HG02623 (cell line): ENCODE results near the gene CST4.
"Not testable (repeated sequence)": the region's sequence is repeated elsewhere in the genome, so short reads cannot be mapped to it uniquely, and the experiment has no call there.

Experiments
- ATAC-seq: cut with Tn5 transposase; IDR thresholded peaks from one replicate; pipeline ENCODE4 v1.9.1; 2021; ENCODE audit warnings: moderate library complexity; ENCODE audit not compliant: unreplicated experiment

CST4 gene

GRCh38 chr20:23662276-23662870 is 26.5 kb downstream of the CST4 start:
- no peak for ATAC-seq

DNA sequence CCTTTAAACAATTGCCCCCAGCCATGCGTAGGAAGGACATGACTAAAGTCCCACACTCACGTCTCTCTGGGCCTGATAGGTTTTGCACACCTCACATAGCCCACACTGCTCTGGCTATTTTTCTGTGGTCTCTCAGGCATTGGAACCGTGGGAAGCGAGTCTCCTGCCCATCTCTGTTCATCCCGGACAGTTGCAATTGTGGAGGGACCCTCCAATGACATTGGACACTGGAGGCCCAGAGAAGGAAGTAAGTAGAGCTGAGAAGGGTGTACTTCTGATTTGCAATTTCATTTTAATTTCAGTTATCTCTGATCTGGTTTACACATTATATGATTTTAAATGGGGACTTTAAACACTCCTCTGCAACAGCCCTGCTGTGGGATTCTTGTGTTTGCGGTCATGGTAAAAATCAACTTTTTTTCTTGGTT is 27.8 kb downstream of the CST4 start:
- no peak for ATAC-seq

DNA sequence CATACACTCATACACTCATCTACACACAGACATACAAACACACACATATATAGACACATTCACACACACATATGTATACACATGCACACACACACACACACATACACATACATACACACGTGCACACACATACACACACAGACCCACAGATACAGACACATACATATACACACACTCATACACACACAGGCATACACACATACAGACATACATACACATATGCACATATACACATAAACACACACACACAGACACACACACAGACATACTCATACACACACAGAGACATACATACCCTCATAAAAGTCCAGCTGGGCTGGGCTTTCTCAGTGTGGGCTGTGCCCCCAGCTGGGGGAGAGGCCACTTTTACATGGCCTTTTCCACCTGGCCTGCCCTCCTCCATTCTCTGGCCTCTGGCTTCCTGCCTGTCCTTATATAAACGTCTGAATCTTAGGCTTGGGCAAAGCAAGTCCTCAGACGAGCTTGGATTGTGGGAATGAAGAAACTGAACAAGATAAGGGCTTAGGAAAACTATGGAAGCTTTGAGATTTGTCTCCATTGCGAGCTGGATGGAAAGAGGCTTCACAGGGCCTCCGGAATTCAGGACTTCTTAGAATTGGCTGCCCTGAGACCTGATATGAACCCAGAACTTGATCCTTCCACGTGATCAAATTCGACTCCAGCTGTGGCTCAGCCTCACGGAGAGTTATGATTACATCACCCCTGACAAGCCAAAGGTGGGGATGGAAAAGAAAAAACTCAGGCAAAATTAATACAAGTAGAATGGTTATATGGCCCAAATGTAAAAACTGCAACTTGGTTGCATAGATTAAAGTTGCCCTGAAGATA is 28.6 kb downstream of the CST4 start:
- no peak for ATAC-seq

DNA sequence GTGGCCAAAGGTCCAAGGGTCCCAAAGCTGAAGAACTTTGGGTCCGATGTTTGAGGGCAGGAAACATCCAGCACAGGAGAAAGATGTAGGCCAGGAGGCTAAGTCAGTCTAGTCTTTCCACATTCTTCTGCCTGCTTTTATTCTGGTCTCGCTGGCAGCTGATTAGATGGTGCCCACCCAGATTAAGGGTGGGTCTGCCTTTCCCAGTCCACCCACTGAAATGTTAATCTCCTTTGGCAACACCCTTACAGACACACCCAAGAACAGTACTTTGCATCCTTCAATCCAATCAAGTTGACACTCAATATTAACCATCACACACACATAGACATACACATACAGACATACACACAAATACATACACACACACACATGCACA is 29.2 kb downstream of the CST4 start:
- ATAC-seq, result not testable (repeated sequence)

DNA sequence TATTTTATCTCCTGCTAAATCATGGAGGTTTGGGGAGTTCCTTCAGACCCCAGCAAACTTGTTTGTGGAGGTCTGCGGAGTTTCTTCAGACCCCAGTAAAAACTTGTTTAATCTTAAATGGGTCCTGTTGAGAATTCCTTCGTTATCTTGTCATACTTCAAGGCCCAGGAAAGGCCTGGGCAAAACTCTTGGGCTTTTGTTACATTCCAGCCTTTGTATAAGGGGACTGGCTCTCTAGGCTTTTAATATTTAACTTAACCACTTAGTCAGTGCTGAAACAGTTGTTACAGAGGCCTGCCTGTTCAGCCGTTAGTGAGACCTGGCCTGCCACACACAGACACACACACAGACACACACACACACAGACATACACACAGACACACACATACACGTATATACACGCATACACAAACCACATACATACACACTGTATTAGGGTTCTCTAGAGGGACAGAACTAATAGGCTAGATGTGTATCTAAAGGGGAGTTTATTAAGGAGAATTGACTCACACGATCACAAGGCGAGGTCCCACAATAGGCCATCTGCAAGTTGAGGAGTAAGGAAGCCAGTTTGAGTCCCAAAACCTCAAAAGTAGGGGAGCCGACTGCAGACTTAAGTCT is 29.7 kb downstream of the CST4 start:
- ATAC-seq, result no peak

- ATAC-seq, result no peak
Observed at GRCh38 chr20:23658336-23658735, 30.5 kb downstream of the CST4 start.

- ATAC-seq, result no peak
Observed at GRCh38 chr20:23657202-23657601, 31.6 kb downstream of the CST4 start.

DNA sequence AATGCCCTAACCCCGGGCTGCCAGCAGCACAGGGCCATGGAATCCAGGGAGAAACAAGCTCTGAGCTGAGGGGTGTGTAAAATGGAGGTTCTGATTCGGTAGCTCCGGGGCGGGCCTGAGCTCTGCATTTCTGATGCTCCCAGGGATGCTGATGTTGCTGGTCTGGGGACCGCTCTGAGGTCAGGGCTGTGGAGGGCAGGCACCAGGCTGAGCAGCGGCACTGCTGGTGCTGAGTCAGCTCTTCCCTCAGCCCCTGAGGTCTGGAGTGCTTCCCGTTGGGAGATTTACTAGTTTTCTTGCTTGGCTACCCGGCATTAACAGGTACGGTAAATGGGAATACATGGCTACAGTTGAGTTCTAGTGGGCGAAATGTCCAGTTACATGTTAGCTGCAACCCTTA is 32.5 kb downstream of the CST4 start:
- no peak for ATAC-seq

DNA sequence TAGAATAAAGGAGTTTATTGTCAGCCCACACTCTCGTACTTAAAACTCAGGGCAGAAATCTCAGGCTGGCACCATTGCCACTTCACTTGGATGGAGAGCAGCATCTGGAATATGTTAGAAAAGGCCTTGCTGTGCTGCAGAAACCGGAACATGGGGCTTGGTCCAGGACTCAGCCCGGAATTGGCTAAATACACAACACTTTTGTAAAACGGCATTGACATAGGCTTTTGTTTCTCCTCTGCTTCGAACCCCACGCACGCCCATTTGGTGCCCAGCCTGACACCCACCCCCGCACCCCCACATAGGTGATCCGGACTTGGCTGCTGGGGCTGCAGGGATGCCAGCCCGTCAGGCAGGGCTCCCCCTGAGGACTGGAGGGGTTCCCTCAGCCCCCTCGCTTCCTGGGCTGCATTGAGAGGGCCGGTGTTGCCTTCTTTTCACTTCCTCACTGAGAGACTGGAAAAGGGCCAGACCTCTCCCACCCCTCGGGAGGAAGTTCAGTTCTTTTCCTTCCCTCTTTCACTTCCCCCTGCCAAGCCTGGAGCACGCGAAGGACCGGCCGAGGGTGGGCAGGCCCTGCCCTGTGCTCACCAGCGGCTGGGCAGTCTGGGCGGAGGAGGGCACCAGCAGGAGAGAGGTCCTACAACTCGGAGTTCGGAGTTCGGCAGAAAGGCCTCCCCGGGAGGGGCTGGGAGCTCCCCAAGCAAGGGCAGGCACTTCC is 33.2 kb downstream of the CST4 start:
- ATAC-seq, result no peak

DNA sequence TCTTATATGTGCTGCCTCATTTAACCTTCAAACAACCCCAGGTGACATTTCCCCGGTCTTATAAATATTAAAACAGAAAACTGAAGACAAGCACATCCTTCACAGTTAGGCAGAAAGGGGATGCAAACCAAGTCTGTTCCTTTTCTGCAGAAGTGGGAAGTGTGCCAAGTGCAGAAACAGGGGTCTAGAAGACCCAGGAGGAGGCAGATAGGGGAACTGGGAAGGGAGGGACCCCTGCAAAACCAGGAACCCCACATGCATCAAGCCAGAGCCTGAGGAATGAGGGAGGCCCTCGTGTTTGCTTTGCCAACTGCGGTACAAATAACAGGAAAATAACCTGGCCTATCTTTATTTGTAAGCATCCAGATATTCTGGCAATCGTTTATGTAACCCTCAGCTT is 34.1 kb downstream of the CST4 start:
- ATAC-seq, result no peak

GRCh38 chr20:23654000-23654399 is 34.8 kb downstream of the CST4 start:
- ATAC-seq, result no peak

- no peak for ATAC-seq
Observed at GRCh38 chr20:23653400-23653938, 35.4 kb downstream of the CST4 start.

DNA sequence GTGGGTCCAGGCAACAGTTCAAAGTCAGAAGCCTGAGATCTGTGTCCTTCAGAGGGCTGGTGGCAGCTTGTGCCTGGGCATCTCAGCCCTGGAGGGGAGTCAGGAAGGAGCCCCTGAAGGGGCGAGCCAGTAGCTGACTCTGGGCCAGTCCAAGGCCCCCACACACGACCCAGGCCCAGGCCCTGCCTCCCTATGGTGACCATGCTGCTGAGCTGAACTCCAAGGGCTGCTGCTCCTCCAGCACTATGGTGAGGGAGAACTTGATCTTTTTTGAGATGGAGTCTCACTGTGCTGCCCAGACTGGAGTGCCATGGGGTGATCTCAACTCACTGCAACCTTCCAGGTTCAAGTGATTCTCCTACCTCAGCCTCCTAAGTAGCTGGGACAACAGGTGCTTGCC is 35.9 kb downstream of the CST4 start:
- no peak for ATAC-seq

DNA sequence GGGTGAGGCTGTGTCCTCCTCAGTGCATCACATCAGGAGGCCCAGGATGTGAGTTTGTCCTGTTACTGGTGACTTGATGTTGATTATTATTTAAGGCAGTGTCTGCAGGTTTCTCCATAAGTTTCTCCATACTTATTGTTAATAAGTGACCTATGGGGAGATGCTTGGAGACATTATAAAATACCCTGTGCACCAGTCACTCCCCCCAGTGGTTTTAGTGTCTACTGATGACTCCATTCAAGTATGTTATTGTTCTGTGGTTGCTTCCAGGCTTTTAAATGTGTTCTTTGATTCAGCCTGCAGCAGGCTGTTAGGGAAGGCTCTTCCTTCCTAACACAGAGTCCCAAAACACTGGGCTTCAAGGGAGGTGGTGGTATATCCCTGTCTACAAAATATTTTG is 36.5 kb downstream of the CST4 start:
- ATAC-seq, result no peak

- ATAC-seq, result no peak
Observed at GRCh38 chr20:23651117-23651516, 37.7 kb downstream of the CST4 start.

- no peak for ATAC-seq
Observed at GRCh38 chr20:23649830-23650417, 38.9 kb downstream of the CST4 start.

DNA sequence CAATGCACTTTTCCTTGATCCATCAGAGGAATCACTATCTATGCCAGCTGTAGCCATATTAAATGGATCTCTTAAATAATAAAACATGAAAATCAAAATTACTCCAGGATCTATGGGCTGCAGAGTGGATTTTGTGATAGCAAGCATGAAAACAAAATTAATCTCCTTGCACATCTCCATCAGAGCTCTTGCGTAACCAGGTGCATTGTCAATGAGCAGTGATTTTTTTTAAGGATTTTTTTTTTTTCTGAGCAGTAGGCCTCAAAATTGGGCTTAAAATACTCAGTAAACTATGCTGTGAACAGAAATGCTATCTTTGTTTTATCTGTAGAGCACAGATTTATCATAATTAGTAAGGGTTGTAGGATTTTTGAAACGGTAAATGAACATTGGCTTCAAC is 39.6 kb downstream of the CST4 start:
- no peak for ATAC-seq

DNA sequence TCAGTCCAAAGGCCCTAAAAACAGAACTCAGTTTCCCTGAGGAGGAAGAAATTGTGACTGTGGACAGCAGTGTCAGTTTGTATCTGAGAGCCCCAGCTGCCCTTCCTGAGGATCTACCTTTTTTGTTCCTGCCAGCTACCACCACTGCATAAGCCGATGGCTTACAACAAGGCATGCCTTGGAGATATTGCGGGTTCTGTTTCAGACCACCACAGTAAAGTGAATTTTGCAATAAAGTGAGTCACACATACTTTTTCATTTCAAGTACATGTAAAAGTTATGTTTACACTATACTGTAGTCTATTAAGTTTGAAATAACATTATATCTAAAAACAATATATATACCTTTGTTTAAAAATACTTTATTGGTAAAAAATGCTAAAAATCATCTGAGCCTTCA is 41.5 kb downstream of the CST4 start:
- ATAC-seq, result no peak

GRCh38 chr20:23646106-23646873 is 42.5 kb downstream of the CST4 start:
- ATAC-seq, result no peak

DNA sequence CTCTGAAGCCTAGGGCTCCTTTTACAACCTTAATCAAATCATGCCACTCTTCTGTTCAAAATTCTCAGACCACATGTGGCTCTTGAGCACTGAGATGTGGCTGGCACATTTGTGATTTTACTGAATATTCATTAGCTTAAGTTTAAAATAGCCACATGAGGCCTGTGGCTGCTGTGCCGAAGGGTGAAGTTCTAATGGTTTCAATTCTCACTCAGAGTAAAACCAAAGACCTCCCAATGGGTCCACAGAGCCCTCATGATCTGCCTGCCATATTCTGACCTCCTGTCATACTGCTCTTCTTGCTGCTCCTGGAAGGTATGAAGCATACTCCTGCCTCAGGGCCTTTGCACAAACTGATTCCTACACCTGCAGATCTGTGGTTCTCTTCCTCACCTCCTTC is 43.3 kb downstream of the CST4 start:
- no peak for ATAC-seq
